Astrocyte of the spinal cord (primary cell): ENCODE measurements around the gene TRIM24.

Source experiments
- DNase-seq: peaks from one replicate; pipeline ENCODE4 v3.0.0; 2011; ENCODE audit warnings: low read depth, low spot score
- H3K4me3 ChIP-seq: 2 replicates; pipeline ENCODE4 v1.5.1; 2011; ENCODE audit warnings: low read depth, mild to moderate bottlenecking, low read length, moderate library complexity
- CTCF ChIP-seq: IDR thresholded peaks from 2 replicates; pipeline ENCODE4 v1.5.1; 2012; ENCODE audit warnings: low read depth, mild to moderate bottlenecking, low read length, inconsistent platforms
- in situ Hi-C: cut with HindIII; loops from 2 replicates; pipeline ENCODE4 v1.10.0; 2017; ENCODE audit warnings: low sequenced_read_pairs

Gene TRIM24

GRCh38 chr7:138510003-138510402 lies 49.9 kb downstream of the TRIM24 start:
- in situ Hi-C loops, result no loop called here
- no peak for TF ChIP-seq CTCF
- no peak overlapping the region for H3K4me3 ChIP-seq
- no peak for DNase-seq

- in situ Hi-C loops, result no loop called here
- TF ChIP-seq CTCF, result no peak
- H3K4me3 ChIP-seq, result no peak overlapping the region
- no peak for DNase-seq
These were observed 52.2 kb downstream of the TRIM24 start for GRCh38 chr7:138512092-138512858.

GRCh38 chr7:138512885-138513284 lies 52.8 kb downstream of the TRIM24 start:
- no peak overlapping the region for H3K4me3 ChIP-seq
- DNase-seq, result no peak
- in situ Hi-C loops, result no loop called here
- no peak for TF ChIP-seq CTCF

- in situ Hi-C loops, result no loop called here
- DNase-seq, result no peak
- TF ChIP-seq CTCF, result no peak
- no peak overlapping the region for H3K4me3 ChIP-seq
These were observed 53.3 kb downstream of the TRIM24 start for GRCh38 chr7:138513344-138513871.

GRCh38 chr7:138514044-138514443 lies 54.0 kb downstream of the TRIM24 start:
- TF ChIP-seq CTCF, result no peak
- in situ Hi-C loops, result no loop called here
- DNase-seq, result no peak
- no peak overlapping the region for H3K4me3 ChIP-seq

- no peak for DNase-seq
- H3K4me3 ChIP-seq, result no peak overlapping the region
- in situ Hi-C loops, result no loop called here
- TF ChIP-seq CTCF, result no peak
These were observed 55.0 kb downstream of the TRIM24 start for GRCh38 chr7:138515001-138515528.
